H1 (cell line): ENCODE measurements around the gene FBXO34. TPM values are rescaled to one million over a fixed set of nuclear protein-coding genes. Genes with fewer than 3 reads are reported as not detected.

Experiments used
- BCL11A ChIP-seq, 2 experiments: IDR thresholded peaks; one replicate each; pipeline ENCODE4 v1.6.1; 2011; ENCODE audit warnings: low read depth in 2 of 2, low read length in 2 of 2, mild to moderate bottlenecking in 2 of 2
- POU5F1 ChIP-seq: IDR thresholded peaks from 2 replicates; pipeline ENCODE4 v1.6.1; 2011; ENCODE audit warnings: low read depth, mild to moderate bottlenecking, low read length, moderate library complexity
- RFX5 ChIP-seq: IDR thresholded peaks from 2 replicates; pipeline ENCODE4 v1.6.1; 2011; ENCODE audit warnings: low read depth, low read length, improper control_type of control experiment, borderline replicate concordance
- polyA plus RNA-seq, 7 experiments: library from polyadenylated mRNA; depleted of rRNA in 3 of 7; stranded (reverse) in 5 of 7; unstranded in 2 of 7; fragments of >200 nt in 5 of 7; fragments of 200-250 nt in 2 of 7; gene quantifications; 1 replicate in 5 of 7; 2 replicates in 1 of 7; 4 replicates in 1 of 7; pipeline versions ENCODE4 v1.2.1 to v1.2.3, GENCODE V29; 2011 to 2013; ENCODE audit warnings: missing spikeins in 2 of 7, mixed read lengths in 2 of 7
- total RNA-seq: library from RNA; stranded (reverse); fragmentation: NEBNext Ultra II Directional; extraction: Animal tissue kit (Norgen Biotek cat#: 25700); gene quantifications from 2 replicates; pipeline ENCODE4 v1.2.1, GENCODE V29; 2021

The FBXO34 gene
- total and polyA plus RNA-seq, 2 of the 8 experiments (the other 6 are each of a cell fraction or from before 2014, with no cell fraction given), result 7.0 to 14.4 TPM

DNA sequence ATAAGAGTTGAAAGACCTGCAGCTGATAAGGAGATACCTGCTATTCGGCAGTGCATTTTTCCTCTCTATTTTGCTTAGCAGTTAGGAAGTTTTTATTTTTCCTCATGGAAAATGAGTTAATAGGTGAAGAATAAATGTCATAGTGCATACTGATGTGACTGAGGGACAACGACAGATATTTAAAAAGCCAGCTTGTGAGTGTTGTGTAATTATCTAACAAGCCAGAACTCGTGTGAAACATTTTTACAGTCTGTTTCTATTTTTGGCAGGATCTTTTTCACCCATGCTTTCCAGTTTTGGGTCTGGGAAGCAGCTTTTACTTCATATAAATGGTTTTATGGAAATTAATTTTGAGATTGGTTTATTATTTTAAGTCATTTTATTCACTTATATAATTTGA is 2.9 kb downstream of the FBXO34 start (continued):
- TF ChIP-seq BCL11A (IDR thresholded peaks at IDR 0.05; ENCODE audit: low read depth in 2 of 2, low read length in 2 of 2), result no peak
- no peak for TF ChIP-seq POU5F1
- TF ChIP-seq RFX5, result no peak
